ENCODE data around the gene DIS3L2.

The DIS3L2 gene

GRCh38 chr2:232349946-232350635 is 388.6 kb downstream of the DIS3L2 start:
- no peaks in the 10 kb centered on the region for H3K36me3 ChIP-seq (ENCODE audit: control insufficient read depth, insufficient read depth, low read length)
- TF ChIP-seq CTCF (IDR thresholded peaks at IDR 0.05; ENCODE audit: insufficient read depth, low read length, poor library complexity, severe bottlenecking) = no peak
- no peak for DNase-seq (ENCODE audit: extremely low read depth, insufficient read length)
- H3K4me3 ChIP-seq (replicated peaks; ENCODE audit: low read depth, low read length) = no peak overlapping the region
- peaks cover 3% of the 10 kb centered on the region for H3K27me3 ChIP-seq (replicated peaks; ENCODE audit: control insufficient read depth, insufficient read depth, low read length)

- H3K27me3 ChIP-seq (replicated peaks; ENCODE audit: control insufficient read depth, insufficient read depth, low read length) = peaks cover 3% of the 10 kb centered on the region
Measured at GRCh38 chr2:232350804-232351685, 389.5 kb downstream of the DIS3L2 start.

GRCh38 chr2:232351686-232352510 is 390.4 kb downstream of the DIS3L2 start:
- peaks cover 3% of the 10 kb centered on the region for H3K27me3 ChIP-seq (replicated peaks; ENCODE audit: control insufficient read depth, insufficient read depth, low read length)

More at GRCh38 chr2:232350804-232351685, 389.5 kb downstream of the DIS3L2 start:
- no peak for TF ChIP-seq CTCF (IDR thresholded peaks at IDR 0.05; ENCODE audit: insufficient read depth, low read length, poor library complexity, severe bottlenecking)
- Histone ChIP-seq H3K36me3 (ENCODE audit: control insufficient read depth, insufficient read depth, low read length) (no peaks in the 10 kb centered on the region), H3K4me3 (replicated peaks; ENCODE audit: low read depth, low read length) (no peak overlapping the region)
- DNase-seq (ENCODE audit: extremely low read depth, insufficient read length) = no peak

GRCh38 chr2:232352511-232353091 is 391.1 kb downstream of the DIS3L2 start:
- no peak for TF ChIP-seq CTCF (IDR thresholded peaks at IDR 0.05; ENCODE audit: insufficient read depth, low read length, poor library complexity, severe bottlenecking)
- no peak for DNase-seq (ENCODE audit: extremely low read depth, insufficient read length)
- Histone ChIP-seq H3K36me3 (ENCODE audit: control insufficient read depth, insufficient read depth, low read length) (no peaks in the 10 kb centered on the region), H3K27me3 (replicated peaks; ENCODE audit: control insufficient read depth, insufficient read depth, low read length) (peaks cover 3% of the 10 kb centered on the region), H3K4me3 (replicated peaks; ENCODE audit: low read depth, low read length) (no peak overlapping the region)

More at GRCh38 chr2:232351686-232352510, 390.4 kb downstream of the DIS3L2 start:
- Histone ChIP-seq H3K36me3 (ENCODE audit: control insufficient read depth, insufficient read depth, low read length) (no peaks in the 10 kb centered on the region), H3K4me3 (replicated peaks; ENCODE audit: low read depth, low read length) (no peak overlapping the region)
- no peak for TF ChIP-seq CTCF (IDR thresholded peaks at IDR 0.05; ENCODE audit: insufficient read depth, low read length, poor library complexity, severe bottlenecking)
- no peak for DNase-seq (ENCODE audit: extremely low read depth, insufficient read length)

GRCh38 chr2:232353096-232353495 is 391.6 kb downstream of the DIS3L2 start:
- H3K4me3 ChIP-seq (replicated peaks; ENCODE audit: low read depth, low read length) = no peak overlapping the region
- no peaks in the 10 kb centered on the region for H3K36me3 ChIP-seq (ENCODE audit: control insufficient read depth, insufficient read depth, low read length)
- H3K27me3 ChIP-seq (replicated peaks; ENCODE audit: control insufficient read depth, insufficient read depth, low read length) = peaks cover 3% of the 10 kb centered on the region
- TF ChIP-seq CTCF (IDR thresholded peaks at IDR 0.05; ENCODE audit: insufficient read depth, low read length, poor library complexity, severe bottlenecking) = no peak
- DNase-seq (ENCODE audit: extremely low read depth, insufficient read length) = no peak

All from GM06990 (cell line).